Occipital lobe (tissue), 2 donors: Measurements from ENCODE around the gene ZNF503. TPM values are rescaled to one million over a fixed set of nuclear protein-coding genes. Genes with fewer than 3 reads are reported as not detected.

Experiments used
- DNase-seq: peaks from one replicate; lab custom pipeline; 2025; lab: John Stamatoyannopoulos, UW
- total RNA-seq: library from RNA; depleted of rRNA; stranded (reverse); fragments of >200 nt; gene quantifications from one replicate; pipeline ENCODE4 v1.2.3, GENCODE V29; 2014

ZNF503 gene
- total RNA-seq, 1 donor from 2014 or later, result 1.1 TPM

GRCh38 chr10:75407224-75407712, 5.7 kb upstream of the ZNF503 start:
- no peak for DNase-seq

GRCh38 chr10:75406462-75407223, 5.1 kb upstream of the ZNF503 start:
- DNase-seq, result no peak

DNA sequence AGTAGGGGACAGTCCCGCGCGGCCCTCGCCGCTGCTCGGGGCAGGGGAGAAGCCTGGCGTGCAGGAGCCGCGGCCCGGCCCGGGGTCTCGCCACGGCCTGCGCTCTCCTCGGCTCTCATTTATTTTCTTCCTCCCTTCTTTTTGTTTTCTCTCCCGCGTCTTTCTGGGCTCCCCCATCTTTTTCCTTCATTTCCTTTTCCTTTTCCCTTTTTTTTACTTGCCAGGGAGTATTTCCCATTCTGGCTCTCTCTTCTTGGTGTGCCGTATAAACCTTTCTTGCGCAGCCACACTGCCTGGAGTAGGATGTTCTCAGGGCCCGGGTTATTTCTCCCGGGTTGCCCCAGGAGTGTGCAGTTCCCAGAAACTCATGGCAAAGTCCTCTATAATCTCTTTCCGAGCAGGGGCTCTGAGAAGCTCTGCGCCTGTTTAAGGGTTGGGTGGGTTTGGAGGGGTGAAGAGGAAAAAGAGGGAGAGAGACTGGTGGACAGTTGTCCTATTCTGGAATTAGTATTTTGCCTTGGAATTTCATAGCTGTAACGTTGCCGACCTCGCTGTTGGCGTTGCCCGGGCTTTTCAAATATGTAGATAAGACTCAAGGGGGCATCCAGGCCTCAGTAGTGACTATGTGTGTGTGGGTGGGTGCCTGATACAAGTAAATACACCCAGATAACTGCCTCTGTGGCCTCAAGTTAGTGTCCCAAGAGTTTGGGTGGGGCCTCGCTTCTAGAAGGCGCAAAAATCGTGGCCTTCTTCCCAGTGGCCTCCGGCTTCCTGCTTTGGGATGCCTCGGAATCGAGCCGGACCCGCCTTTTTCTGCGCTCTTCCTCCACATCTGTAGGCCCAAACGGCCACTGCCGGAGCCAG, 4.3 kb upstream of the ZNF503 start:
- DNase-seq, result no peak

GRCh38 chr10:75404815-75405597, 3.4 kb upstream of the ZNF503 start:
- no peak for DNase-seq

DNA sequence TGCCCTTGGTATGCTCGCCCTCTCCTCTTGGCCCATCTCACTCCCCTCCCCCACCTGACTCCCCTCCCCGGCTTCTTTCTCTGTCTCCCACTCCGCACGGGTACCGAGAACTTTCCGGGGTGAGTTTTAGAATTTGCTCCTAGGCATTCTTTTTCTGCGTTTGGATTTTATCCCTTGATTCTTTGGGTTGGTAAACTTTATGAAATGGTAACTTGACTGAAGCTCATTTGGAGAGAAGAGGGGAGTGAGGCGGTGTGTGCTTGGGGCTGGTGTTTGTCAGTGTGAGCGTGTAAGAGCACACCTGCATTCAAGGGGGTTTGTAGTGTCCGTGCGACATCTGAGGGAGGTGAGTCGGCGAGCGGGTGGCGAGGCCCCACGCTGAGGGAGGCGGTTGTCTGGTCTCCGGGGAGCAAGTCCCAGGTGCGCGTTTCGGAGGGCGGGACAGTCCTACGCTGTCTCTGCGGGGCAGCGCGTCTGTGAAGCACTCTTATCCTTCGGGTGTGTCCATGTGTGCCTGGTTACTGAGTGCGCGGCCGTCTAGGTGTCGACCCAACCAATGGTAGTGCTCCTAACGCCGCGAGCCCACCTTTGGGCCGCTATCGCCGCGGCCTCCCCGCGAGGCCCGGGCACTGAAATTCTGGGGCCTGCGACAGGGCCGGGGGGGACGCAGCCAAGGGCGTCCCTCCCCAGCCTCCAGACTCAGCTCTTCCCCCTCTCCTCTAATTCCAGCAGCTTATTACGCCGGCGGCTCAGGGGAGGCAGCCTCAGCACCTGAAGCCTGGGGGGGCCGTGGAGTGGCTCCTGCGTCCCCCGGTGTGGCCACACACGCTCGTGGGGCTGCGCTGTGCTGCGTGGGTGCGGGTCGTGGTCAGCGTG, 2.6 kb upstream of the ZNF503 start:
- DNase-seq, result no peak

- DNase-seq, result no peak
Observed at GRCh38 chr10:75403144-75403938, 1.8 kb upstream of the ZNF503 start.

- DNase-seq, result no peak
Observed at GRCh38 chr10:75402486-75403143, 1.1 kb upstream of the ZNF503 start.

GRCh38 chr10:75400771-75401568, 594 bp downstream of the ZNF503 start:
- peak; percentile 58 for DNase-seq

DNA sequence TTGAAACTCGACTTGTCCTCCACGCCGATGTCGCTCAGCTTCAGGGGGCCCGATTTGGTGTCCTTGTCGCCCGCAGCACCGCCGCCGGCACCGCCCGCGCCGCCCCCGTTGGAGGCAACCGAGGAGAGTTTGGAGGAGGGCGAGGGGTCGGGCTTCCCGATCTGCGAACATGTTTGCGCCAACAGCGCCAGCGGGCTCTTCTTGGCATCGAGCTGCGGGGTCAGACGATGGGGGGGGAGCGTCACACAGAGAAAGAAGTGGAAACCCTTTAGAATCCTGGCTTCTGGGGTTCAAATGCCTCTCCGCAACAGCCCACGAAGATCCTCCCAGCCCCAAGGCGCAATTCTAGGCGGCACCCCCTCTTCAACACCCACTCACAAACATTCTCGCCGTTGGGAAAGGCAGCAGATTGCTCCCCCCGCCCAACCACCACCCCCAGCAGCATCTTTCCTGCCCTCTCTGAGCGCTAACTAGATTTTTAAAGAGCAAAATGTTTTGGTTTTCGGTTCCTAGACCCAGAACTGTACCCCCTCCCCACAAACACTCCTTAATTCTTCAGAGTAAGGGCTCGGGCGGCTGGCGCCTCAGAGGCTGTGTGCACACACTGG, 1.3 kb downstream of the ZNF503 start:
- no peak for DNase-seq

DNA sequence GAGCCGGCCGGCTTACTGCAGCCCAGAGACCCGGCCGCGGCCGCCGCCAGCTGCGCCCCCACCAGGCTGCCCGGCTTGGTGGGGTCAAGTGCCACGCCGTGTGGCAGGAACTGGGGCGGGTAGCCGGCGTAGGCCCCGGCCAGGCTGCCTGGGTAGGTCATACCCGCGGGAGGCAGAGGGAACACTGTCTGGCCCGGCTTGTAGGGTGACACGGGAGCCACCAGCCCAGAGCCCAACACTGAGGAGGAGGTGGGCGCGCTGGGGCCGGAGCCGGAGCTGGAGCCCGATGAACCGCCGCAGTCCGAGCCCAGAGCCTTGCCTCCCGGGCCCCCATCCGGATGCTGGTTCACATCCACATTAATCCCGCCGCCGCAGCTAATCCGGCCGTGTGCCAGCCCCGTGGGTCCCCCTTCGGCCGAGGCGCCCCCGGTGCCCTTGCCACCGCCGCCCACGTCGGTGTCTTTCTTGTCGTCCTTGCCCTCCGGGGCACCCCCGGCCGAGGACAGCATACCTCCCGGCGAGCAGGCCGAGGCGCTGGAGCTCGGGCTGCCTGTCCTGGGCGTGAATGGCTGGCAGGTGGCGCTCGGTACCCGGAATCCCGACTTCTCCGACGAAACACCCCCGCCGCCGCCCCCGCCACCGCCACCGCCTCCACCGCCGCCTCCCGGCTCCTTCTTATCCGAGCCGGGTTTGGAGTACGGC, 2.0 kb downstream of the ZNF503 start:
- peak; percentile 52 for DNase-seq

- DNase-seq, result no peak
Observed at GRCh38 chr10:75398692-75399460, 2.7 kb downstream of the ZNF503 start.

GRCh38 chr10:75398200-75398691, 3.3 kb downstream of the ZNF503 start:
- no peak for DNase-seq

- no peak for DNase-seq
Observed at GRCh38 chr10:75397496-75398199, 3.9 kb downstream of the ZNF503 start.

GRCh38 chr10:75396631-75397495, 4.7 kb downstream of the ZNF503 start:
- no peak for DNase-seq
